ENCODE results near the gene RNF213. TPM values are rescaled to one million over a fixed set of nuclear protein-coding genes. Genes with fewer than 3 reads are reported as not detected.

Gene RNF213
- total RNA-seq, 4 donors from 2014 or later = 57.8 to 197 (median 94.1) TPM

DNA sequence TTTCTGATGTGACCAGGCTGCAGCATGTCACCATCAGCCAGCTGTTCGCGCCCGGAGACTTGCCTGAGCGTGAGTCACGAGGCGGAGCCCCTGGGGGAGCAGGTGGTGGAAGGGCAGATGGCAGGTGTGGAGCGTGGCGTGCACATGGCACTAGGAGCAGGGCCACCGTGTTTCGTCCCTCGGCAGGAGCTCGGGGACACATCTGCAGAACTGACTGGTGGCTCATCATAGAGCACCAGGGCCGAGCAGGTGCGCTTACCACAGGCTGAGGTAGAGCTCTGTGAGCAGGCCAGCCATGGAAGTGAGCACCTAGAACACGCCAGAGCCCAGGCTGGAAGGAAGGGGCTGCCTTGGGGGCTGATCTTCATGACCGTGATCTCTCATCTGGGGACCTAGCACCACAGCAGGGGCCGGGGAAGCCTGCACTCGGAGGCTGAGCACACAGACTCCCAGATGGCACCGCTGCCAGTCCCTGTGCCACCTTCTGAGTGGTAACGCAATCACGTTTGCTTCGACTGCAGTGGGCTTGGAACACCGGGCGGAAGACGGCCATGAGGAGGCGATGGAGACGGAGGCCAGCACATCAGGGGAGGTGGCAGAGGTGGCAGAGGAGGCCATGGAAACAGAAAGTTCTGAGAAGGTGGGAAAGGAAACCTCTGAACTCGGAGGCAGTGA, 92.5 kb downstream of the RNF213 start:
- DNase-seq (ENCODE audit: low spot score in 2 of 2) = peak in 1 of 2 donors; percentile 49
- Histone ChIP-seq H3K36me3 (peaks cover 98% of the 10 kb centered on the region), H3K27ac (no peak overlapping the region)

DNA sequence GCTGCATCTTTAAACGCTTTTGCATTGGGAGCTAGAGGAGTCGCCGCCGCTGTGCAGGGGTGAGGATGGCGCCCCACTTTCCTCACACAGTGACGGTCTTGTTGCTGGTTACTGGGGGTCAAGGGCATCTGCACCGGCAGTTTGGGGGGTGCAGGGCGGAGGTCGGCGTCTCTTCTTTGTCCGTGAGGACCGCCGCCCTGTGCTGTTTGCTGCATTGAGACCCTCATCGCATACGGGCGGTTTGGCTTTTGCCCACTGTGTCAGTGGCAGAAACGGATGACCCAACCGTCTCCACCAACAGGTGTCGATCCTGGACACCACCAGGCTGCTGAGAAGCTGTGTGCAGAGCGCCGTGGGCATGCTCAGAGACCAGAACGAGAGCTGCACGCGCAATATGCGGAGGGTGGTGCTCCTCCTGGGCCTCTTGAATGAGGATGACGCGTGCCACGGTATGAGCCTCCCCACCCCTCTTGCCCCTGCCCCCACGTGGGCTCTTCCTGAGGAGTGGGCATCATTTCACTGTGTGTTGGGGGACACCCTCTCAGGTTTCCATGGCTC, 93.1 kb downstream of the RNF213 start:
- no peak overlapping the region for H3K27ac ChIP-seq
- H3K4me1 ChIP-seq = no peaks in the 10 kb centered on the region
- TF ChIP-seq POLR2AphosphoS5 (IDR thresholded peaks at IDR 0.05) (no peak), EP300 (IDR thresholded peaks at IDR 0.05) (no peak), POLR2A (IDR thresholded peaks at IDR 0.05) (no peak)
- TF ChIP-seq, protein P1, sequence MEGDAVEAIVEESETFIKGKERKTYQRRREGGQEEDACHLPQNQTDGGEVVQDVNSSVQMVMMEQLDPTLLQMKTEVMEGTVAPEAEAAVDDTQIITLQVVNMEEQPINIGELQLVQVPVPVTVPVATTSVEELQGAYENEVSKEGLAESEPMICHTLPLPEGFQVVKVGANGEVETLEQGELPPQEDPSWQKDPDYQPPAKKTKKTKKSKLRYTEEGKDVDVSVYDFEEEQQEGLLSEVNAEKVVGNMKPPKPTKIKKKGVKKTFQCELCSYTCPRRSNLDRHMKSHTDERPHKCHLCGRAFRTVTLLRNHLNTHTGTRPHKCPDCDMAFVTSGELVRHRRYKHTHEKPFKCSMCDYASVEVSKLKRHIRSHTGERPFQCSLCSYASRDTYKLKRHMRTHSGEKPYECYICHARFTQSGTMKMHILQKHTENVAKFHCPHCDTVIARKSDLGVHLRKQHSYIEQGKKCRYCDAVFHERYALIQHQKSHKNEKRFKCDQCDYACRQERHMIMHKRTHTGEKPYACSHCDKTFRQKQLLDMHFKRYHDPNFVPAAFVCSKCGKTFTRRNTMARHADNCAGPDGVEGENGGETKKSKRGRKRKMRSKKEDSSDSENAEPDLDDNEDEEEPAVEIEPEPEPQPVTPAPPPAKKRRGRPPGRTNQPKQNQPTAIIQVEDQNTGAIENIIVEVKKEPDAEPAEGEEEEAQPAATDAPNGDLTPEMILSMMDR (IDR thresholded peaks at IDR 0.05) = no peak
- no peaks in the 10 kb centered on the region for H3K27me3 ChIP-seq
- WGBS = 97% methylated on average over 29 of the region's 29 CpGs
- peaks cover 98% of the 10 kb centered on the region for H3K36me3 ChIP-seq
- H3K9me3 ChIP-seq = no peaks in the 10 kb centered on the region
- DNase-seq (ENCODE audit: low spot score in 2 of 2) = peak in 1 of 2 donors; percentile 47
- H3K4me3 ChIP-seq = no peak overlapping the region

More for the DNA sequence above, 92.5 kb downstream of the RNF213 start:
- Histone ChIP-seq H3K9me3 (no peaks in the 10 kb centered on the region), H3K27me3 (no peaks in the 10 kb centered on the region), H3K4me3 (no peak overlapping the region), H3K4me1 (no peaks in the 10 kb centered on the region)
- TF ChIP-seq POLR2A (IDR thresholded peaks at IDR 0.05) = no peak
- TF ChIP-seq EP300 (IDR thresholded peaks at IDR 0.05) = no peak
- TF ChIP-seq POLR2AphosphoS5 (IDR thresholded peaks at IDR 0.05) = no peak
- TF ChIP-seq, protein P1 (IDR thresholded peaks at IDR 0.05) = no peak
- 94% methylated on average over 23 of the region's 28 CpGs for WGBS

DNA sequence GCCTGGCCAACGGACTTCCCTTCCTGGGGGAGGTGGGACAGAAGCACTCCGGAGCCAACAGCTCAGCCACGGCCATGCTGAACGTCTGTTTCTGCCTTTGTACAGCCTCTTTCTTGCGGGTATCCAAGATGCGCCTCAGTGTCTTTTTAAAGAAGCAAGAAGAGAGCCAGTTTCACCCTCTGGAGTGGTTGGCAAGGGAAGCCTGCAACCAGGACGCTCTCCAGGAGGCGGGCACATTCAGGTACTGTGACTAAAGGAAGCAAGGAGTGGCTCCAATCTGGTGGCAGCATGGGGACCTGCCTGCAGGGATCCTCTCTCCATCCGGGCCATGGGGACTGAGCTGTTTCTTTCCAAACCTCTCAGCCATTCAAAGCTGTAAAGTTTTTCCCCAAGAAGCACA, 93.7 kb downstream of the RNF213 start:
- TF ChIP-seq EP300 (IDR thresholded peaks at IDR 0.05) (no peak), POLR2AphosphoS5 (IDR thresholded peaks at IDR 0.05) (no peak), POLR2A (IDR thresholded peaks at IDR 0.05) (no peak)
- TF ChIP-seq, protein P1 (IDR thresholded peaks at IDR 0.05) = no peak

DNA sequence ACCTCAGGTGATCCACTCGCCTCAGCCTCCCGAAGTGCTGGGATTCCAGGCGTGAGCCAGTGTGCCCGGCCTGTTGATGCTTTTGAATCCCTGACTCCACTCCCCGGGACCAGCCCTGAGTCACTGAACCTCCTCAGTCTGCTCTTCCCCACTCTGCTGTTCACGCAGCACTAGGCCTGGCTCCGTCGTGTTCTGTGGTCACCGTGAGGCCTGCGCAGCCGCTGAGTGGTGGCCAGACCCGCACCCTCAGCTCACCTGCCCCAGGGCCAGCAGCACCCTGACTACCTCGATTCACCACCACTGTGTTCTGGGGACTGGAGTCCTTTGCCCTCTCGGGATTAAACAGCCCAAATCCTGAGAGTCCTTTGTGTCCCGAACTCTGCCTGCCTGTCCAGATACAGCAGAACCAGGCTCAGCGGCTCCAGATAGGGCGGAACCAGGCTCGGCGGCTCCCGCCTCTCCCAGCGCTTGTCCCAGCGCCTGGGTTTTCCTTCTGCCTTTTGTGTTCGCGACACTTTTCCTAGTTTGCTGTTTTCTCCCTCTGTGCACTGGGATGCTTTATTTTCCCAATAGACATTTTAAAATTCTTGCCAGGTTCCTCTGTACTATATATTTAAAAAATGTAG, 95.7 kb downstream of the RNF213 start:
- peaks cover 98% of the 10 kb centered on the region for H3K36me3 ChIP-seq
- whole genome bisulfite sequencing = 94% methylated on average over 23 of the region's 24 CpGs
- H3K27ac ChIP-seq = no peak overlapping the region
- no peaks in the 10 kb centered on the region for H3K9me3 ChIP-seq
- DNase-seq (ENCODE audit: low spot score in 2 of 2) = peak in 1 of 2 donors; percentile 51
- H3K27me3 ChIP-seq = no peaks in the 10 kb centered on the region
- H3K4me1 ChIP-seq = no peaks in the 10 kb centered on the region
- no peak overlapping the region for H3K4me3 ChIP-seq
- no peak for TF ChIP-seq POLR2A (IDR thresholded peaks at IDR 0.05)
- no peak for TF ChIP-seq EP300 (IDR thresholded peaks at IDR 0.05)
- no peak for TF ChIP-seq POLR2AphosphoS5 (IDR thresholded peaks at IDR 0.05)

More for the DNA sequence above, 93.7 kb downstream of the RNF213 start:
- Histone ChIP-seq H3K36me3 (peaks cover 98% of the 10 kb centered on the region), H3K4me3 (no peak overlapping the region), H3K27me3 (no peaks in the 10 kb centered on the region), H3K9me3 (no peaks in the 10 kb centered on the region), H3K27ac (no peak overlapping the region), H3K4me1 (no peaks in the 10 kb centered on the region)
- peak in 1 of 2 donors; percentile 22 for DNase-seq (ENCODE audit: low spot score in 2 of 2)
- 85% methylated on average over 9 of the region's 9 CpGs for WGBS

DNA sequence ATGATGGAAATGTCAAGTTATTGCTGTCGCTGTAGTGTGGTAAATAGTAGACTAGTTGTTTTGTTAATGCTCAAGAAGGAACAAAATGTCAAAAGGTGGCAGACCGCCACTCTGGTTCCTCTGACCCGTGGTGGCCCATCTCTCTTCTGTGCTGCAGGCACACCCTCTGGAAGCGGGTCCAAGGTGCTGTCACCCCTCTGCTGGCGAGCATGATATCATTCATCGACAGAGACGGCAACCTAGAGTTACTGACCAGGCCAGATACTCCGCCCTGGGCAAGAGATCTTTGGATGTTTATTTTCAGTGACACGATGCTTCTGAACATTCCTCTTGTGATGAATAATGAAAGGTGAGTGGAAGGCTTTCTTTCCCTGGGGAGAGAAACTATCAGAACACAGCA, 97.5 kb downstream of the RNF213 start:
- Histone ChIP-seq H3K36me3 (peaks cover 98% of the 10 kb centered on the region), H3K4me3 (no peak overlapping the region), H3K9me3 (no peaks in the 10 kb centered on the region), H3K27ac (no peak overlapping the region), H3K4me1 (no peaks in the 10 kb centered on the region), H3K27me3 (no peaks in the 10 kb centered on the region)
- TF ChIP-seq, protein P1 (IDR thresholded peaks at IDR 0.05) = no peak
- TF ChIP-seq EP300 (IDR thresholded peaks at IDR 0.05) (no peak), POLR2A (IDR thresholded peaks at IDR 0.05) (no peak), POLR2AphosphoS5 (IDR thresholded peaks at IDR 0.05) (no peak)
- WGBS = 96% methylated on average over 9 of the region's 9 CpGs
- DNase-seq (ENCODE audit: low spot score in 2 of 2) = peak in 1 of 2 donors; percentile 22
